ENCODE results near the gene STK32B. TPM values are rescaled to one million over a fixed set of nuclear protein-coding genes. Genes with fewer than 3 reads are reported as not detected.

STK32B gene
- total RNA-seq, 4 donors from 2014 or later: 2.4 to 3.9 (median 3.1) TPM

DNA sequence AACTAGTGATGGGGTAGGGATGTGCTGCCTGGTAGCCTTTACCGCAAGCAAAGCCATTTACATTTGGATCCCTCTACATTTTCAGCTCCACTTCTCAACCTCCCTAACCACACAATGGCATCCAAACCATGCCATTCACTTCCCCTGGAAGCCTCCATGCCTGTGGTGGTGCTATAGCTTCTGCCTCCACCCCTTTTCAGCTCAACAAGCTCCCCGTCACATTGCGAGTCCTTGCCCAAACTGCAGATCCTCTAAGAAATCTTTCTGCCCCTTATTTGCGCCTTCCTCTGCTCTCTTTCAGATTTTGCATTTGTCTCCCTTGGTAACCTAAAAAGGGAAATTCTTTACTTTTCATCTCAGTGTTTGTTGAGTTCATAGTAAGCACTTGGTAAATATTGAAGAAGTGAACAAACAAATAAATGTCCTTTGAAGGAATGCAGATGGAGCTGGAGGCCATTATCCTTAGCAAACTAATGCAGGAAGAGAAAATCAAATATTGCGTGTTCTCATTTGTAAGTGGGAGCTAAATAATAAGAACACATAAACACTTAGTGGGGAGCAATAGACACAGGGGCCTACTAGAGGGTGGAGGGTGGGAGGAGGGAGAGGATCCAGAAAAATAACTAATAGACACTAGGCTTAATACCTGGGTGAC is 38.9 kb upstream of the STK32B start:
- TF ChIP-seq CTCF (IDR thresholded peaks at IDR 0.05): no peak
- DNase-seq (ENCODE audit: low spot score) (no peak), ATAC-seq (ENCODE audit: low FRiP score) (no peak)

- DNase-seq (ENCODE audit: low spot score) (no peak), ATAC-seq (ENCODE audit: low FRiP score) (no peak)
- no peak for TF ChIP-seq CTCF (IDR thresholded peaks at IDR 0.05)
Measured at GRCh38 chr4:5012958-5013357, 38.3 kb upstream of the STK32B start.

- no peak for ATAC-seq (ENCODE audit: low FRiP score)
- no peak for TF ChIP-seq CTCF (IDR thresholded peaks at IDR 0.05)
- no peak for DNase-seq (ENCODE audit: low spot score)
Measured at GRCh38 chr4:5014007-5014682, 37.1 kb upstream of the STK32B start.

- TF ChIP-seq CTCF (IDR thresholded peaks at IDR 0.05): no peak
- DNase-seq (ENCODE audit: low spot score) (no peak), ATAC-seq (ENCODE audit: low FRiP score) (no peak)
Measured at GRCh38 chr4:5018096-5018495, 33.2 kb upstream of the STK32B start.

GRCh38 chr4:5018603-5019002 is 32.7 kb upstream of the STK32B start:
- no peak for DNase-seq (ENCODE audit: low spot score)
- no peak for ATAC-seq (ENCODE audit: low FRiP score)
- TF ChIP-seq CTCF (IDR thresholded peaks at IDR 0.05): no peak

GRCh38 chr4:5019274-5019673 is 32.0 kb upstream of the STK32B start, which contains the start of gene CYTL1:
CYTL1 (minus strand) TSS chr4:5019458; CDS start chr4:5019445, 13 bp downstream.
- TF ChIP-seq CTCF (IDR thresholded peaks at IDR 0.05): no peak
- ATAC-seq (ENCODE audit: low FRiP score): no peak
- no peak for DNase-seq (ENCODE audit: low spot score)

DNA sequence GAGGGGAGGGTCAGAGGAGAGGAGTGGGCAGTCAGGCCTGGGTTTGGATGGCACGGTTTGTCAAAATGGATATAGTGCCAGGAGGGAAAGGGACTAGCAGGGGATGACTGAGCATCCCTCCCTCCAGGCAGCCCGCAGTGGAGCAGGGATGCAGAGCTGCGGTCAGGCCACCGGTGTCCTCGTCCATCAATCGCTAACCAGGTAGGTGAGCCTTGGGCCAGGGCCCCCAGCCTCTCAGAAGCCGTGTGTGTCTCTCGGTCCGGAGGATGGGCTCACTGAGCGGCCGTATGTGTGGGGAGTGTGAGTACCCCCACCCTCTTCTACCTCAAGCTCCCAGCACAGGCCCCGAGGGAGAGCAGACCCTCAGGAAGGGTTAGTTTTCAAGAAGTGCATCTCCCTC is 31.5 kb upstream of the STK32B start:
- TF ChIP-seq CTCF (IDR thresholded peaks at IDR 0.05): no peak
- no peak for DNase-seq (ENCODE audit: low spot score)
- no peak for ATAC-seq (ENCODE audit: low FRiP score)

Data from omental fat pad (tissue), 4 donors.